Activated gamma-delta T cell treated with Interleukin-2 at 50 U/mL for 16 hours (primary cell): Measurements from ENCODE around the gene PKNOX1.
"Not testable (repeated sequence)": the region's sequence is repeated elsewhere in the genome, so short reads cannot be mapped to it uniquely, and the experiment has no call there.

Experiments used
- DNase-seq: peaks from one replicate; pipeline ENCODE4 v3.0.0-alpha.2; 2020

PKNOX1 gene

GRCh38 chr21:42986125-42986783 is 11.9 kb downstream of the PKNOX1 start:
- no peak for DNase-seq

GRCh38 chr21:42988236-42988965 is 14.0 kb downstream of the PKNOX1 start:
- DNase-seq = no peak

- not testable (repeated sequence) for DNase-seq
These were observed 15.0 kb downstream of the PKNOX1 start for GRCh38 chr21:42989370-42989769.

- no peak for DNase-seq
These were observed 15.7 kb downstream of the PKNOX1 start for GRCh38 chr21:42989816-42990650.

- no peak for DNase-seq
These were observed 17.8 kb downstream of the PKNOX1 start for GRCh38 chr21:42991992-42992740.

GRCh38 chr21:42993051-42993712 is 18.8 kb downstream of the PKNOX1 start:
- DNase-seq = no peak

- DNase-seq = no peak
These were observed 22.7 kb downstream of the PKNOX1 start for GRCh38 chr21:42997053-42997452.

GRCh38 chr21:42997983-42998382 is 23.6 kb downstream of the PKNOX1 start:
- not testable (repeated sequence) for DNase-seq

- DNase-seq = not testable (repeated sequence)
These were observed 24.8 kb downstream of the PKNOX1 start for GRCh38 chr21:42999152-42999551.

GRCh38 chr21:43000041-43000440 is 25.7 kb downstream of the PKNOX1 start:
- not testable (repeated sequence) for DNase-seq

GRCh38 chr21:43001316-43001715 is 27.0 kb downstream of the PKNOX1 start:
- DNase-seq = no peak

GRCh38 chr21:43004926-43005325 is 30.6 kb downstream of the PKNOX1 start:
- no peak for DNase-seq

GRCh38 chr21:43005635-43006034 is 31.3 kb downstream of the PKNOX1 start:
- no peak for DNase-seq

- DNase-seq = not testable (repeated sequence)
These were observed 31.9 kb downstream of the PKNOX1 start for GRCh38 chr21:43006051-43006873.

GRCh38 chr21:43006874-43007208 is 32.5 kb downstream of the PKNOX1 start:
- DNase-seq = no peak

GRCh38 chr21:43012596-43012995 is 38.2 kb downstream of the PKNOX1 start:
- DNase-seq = no peak

GRCh38 chr21:43015906-43016540 is 41.7 kb downstream of the PKNOX1 start:
- no peak for DNase-seq

- no peak for DNase-seq
These were observed 42.4 kb downstream of the PKNOX1 start for GRCh38 chr21:43016728-43017127.

GRCh38 chr21:43018519-43018918 is 44.2 kb downstream of the PKNOX1 start:
- no peak for DNase-seq

GRCh38 chr21:43020177-43020576 is 45.8 kb downstream of the PKNOX1 start:
- no peak for DNase-seq

GRCh38 chr21:43020771-43021170 is 46.4 kb downstream of the PKNOX1 start:
- no peak for DNase-seq
